ENCODE results near the gene KCNQ5.
A peak's percentile ranks its signal among the peaks of the same experiment; 100 is the strongest.

KCNQ5 gene

DNA sequence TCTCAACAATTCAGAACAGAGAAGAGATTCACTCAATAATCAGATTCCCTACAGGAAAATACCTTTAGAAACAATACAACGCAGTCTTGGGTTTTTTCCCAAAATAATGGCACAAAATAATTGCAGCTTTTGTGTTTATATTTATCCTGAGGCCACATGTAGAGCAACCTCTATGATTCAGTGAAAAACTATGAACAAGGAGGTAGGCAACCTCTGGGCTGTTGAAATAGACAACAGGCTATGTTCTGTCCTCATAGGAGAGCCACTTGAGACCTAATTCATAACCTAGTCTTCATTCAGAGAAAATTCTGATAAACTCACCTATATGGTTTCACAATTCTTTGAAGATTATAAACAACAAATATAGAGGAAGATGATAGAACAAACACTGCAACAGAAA is 485.2 kb downstream of the KCNQ5 start:
- ATAC-seq: no peak
- Mint-ChIP-seq H3K4me1 (no peaks in the 10 kb centered on the region), H3K27ac (no peak overlapping the region), H3K27me3 (no peaks in the 10 kb centered on the region), H3K9me3 (peaks cover 5% of the 10 kb centered on the region), H3K36me3 (peaks cover 24% of the 10 kb centered on the region), H3K4me3 (no peak overlapping the region)

- no peak for ATAC-seq
- Mint-ChIP-seq H3K9me3 (no peaks in the 10 kb centered on the region), H3K4me1 (no peaks in the 10 kb centered on the region), H3K27ac (no peak overlapping the region), H3K27me3 (no peaks in the 10 kb centered on the region), H3K36me3 (peaks cover 26% of the 10 kb centered on the region), H3K4me3 (no peak overlapping the region)
Observed at GRCh38 chr6:73108949-73109348, 487.1 kb downstream of the KCNQ5 start.

GRCh38 chr6:73109659-73110058 is 487.8 kb downstream of the KCNQ5 start:
- no peaks in the 10 kb centered on the region for H3K9me3 Mint-ChIP-seq
- no peak overlapping the region for H3K27ac Mint-ChIP-seq
- no peak overlapping the region for H3K4me3 Mint-ChIP-seq
- no peaks in the 10 kb centered on the region for H3K27me3 Mint-ChIP-seq
- ATAC-seq: no peak
- no peaks in the 10 kb centered on the region for H3K4me1 Mint-ChIP-seq
- peaks cover 26% of the 10 kb centered on the region for H3K36me3 Mint-ChIP-seq

DNA sequence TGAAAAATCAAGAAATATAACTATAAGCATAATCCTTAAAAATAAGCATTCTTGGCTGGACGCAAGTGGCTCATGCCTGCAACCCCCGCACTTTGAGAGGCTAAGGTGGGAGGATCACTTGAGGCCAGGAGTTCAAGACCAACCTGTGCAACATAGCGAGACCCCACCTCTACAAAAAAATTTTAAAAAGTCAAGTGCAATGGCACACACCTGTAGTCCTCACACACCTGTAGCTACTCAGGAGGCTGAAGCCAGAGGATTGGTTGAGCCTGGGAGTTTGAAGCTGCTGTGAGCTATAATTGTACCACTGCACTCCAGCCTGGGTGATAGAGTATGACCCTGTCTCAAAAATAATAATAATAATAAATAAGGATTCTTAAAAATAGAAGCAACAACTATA is 494.5 kb downstream of the KCNQ5 start:
- no peaks in the 10 kb centered on the region for H3K4me1 Mint-ChIP-seq
- H3K27ac Mint-ChIP-seq: no peak overlapping the region
- ATAC-seq: no peak
- H3K4me3 Mint-ChIP-seq: no peak overlapping the region
- H3K27me3 Mint-ChIP-seq: no peaks in the 10 kb centered on the region
- H3K9me3 Mint-ChIP-seq: no peaks in the 10 kb centered on the region
- peaks cover 43% of the 10 kb centered on the region for H3K36me3 Mint-ChIP-seq

DNA sequence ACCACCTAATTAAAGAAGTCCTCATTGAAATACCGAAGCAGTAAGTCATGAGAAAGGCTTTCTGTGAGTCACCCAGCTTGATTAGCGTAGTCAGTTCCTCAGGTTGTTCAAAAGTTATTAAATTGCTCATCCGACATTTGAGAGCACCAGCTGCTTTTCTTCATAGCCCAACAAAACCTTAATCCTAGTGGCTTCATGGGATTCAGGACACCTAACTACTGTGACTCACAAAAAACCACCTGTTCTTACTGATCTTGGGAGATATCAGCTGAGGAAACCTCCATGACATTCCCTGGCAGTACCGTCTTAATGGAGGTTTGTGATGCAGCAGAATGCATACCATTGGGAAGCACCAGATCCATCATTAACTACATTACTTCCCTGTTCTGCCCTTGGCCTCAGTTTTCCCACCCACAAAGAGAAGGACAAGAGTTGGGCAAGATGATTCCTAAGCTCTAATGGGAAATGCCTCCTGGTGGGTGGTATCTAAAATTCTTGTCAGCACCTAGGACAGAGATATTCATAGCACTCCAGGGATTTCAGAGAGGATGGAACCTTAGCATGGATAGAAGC is 499.6 kb downstream of the KCNQ5 start:
- no peaks in the 10 kb centered on the region for H3K9me3 Mint-ChIP-seq
- no peaks in the 10 kb centered on the region for H3K27me3 Mint-ChIP-seq
- ATAC-seq: no peak
- H3K4me1 Mint-ChIP-seq: no peaks in the 10 kb centered on the region
- H3K4me3 Mint-ChIP-seq: no peak overlapping the region
- no peak overlapping the region for H3K27ac Mint-ChIP-seq
- peaks cover 36% of the 10 kb centered on the region for H3K36me3 Mint-ChIP-seq

DNA sequence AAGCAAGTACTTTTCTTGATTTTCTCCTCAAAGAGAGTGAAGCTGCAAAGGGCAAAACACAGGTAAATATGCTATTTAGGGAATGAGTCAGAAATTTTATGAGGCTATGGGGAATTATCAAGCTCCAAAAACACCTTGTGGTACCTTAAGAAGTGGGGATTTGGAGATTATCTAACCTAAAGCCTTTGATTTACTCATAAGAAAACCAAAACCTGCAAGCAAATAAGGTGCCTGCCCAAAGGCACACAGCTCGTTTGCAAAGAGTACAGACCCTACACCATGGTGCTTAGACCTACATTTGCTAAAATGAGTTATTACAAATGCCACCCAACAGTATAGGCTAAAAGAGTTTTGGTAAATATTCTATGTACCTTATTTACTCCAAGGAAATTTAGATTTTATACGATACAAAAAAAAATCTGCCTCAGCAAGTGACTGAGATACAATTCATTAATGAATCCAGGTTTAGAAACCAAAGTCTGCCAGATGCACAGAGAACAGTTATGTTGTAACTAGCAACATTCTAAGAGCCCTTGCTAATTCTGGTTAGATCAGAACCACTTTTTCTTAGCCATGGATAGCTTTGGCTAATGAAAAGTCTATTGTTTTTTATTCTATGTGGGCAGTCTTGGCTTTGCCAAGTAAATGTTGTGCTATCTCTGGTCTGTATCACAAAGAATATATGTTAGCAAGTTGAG is 501.9 kb downstream of the KCNQ5 start:
- Mint-ChIP-seq H3K36me3 (peaks cover 30% of the 10 kb centered on the region), H3K9me3 (no peaks in the 10 kb centered on the region), H3K27me3 (no peaks in the 10 kb centered on the region), H3K4me1 (no peaks in the 10 kb centered on the region), H3K27ac (no peak overlapping the region), H3K4me3 (no peak overlapping the region)
- ATAC-seq: no peak

DNA sequence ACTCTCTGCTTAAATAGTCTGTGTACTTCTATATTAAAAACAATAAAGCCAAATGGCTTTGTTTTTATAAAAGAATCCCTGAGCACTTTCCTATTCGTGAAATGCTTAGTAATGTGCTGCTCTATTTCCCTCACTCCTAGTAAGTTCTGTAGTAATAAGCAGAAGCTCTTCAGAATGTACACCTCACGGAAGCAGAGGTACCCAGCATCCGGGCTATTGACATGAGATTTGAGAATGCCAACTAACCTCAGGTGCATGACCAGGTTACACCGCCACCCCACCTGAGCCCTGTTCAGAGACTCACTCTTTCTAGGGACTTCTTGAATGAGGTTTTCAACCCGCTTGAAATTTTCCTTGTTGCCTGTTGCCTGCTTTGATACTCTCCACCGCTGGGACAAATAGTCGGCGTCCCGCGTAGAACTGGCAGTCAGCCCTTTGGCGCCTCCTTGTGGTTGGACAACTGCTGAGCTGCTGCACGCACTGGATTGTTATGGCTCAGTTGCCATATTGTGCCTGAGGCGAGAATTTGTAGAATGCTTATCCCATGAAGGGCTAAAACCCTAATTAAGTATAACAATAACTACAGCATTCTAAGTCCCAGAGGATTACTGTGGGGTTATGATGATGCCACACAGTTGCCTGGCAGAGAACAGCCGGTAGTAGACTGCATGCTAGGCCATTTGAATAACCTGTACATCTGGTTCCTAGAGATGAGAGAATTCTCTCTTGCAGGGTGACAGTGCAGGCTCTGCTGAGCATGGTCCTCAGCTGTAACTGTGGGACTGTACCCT is 508.0 kb downstream of the KCNQ5 start:
- peak; percentile 93 for ATAC-seq
- Mint-ChIP-seq H3K27me3 (no peaks in the 10 kb centered on the region), H3K4me3 (peak overlapping the region; percentile 59), H3K36me3 (peaks cover 16% of the 10 kb centered on the region), H3K27ac (no peak overlapping the region), H3K9me3 (no peaks in the 10 kb centered on the region), H3K4me1 (peaks cover 6% of the 10 kb centered on the region)

DNA sequence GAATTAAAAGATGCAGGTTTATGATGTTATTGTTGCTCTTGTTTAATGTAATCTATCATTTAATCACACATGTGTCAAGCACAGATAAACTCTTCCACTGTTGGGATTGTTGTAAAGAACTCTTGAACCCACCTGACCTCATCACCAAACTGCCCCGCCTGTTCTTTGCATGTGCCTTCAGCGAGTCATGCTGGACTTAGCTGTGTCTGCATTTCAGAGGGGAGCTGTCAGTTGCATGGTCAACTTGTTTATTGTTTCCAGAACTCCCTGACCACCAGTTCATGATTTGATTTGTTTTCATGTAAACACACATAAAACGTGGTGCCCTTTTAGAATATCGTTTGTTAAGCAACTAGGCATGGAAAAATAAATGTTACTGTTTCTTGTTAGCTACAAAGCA is 509.8 kb downstream of the KCNQ5 start:
- ATAC-seq: no peak
- H3K36me3 Mint-ChIP-seq: peaks cover 25% of the 10 kb centered on the region
- peaks cover 6% of the 10 kb centered on the region for H3K4me1 Mint-ChIP-seq
- no peaks in the 10 kb centered on the region for H3K27me3 Mint-ChIP-seq
- no peaks in the 10 kb centered on the region for H3K9me3 Mint-ChIP-seq
- no peak overlapping the region for H3K27ac Mint-ChIP-seq
- no peak overlapping the region for H3K4me3 Mint-ChIP-seq

GRCh38 chr6:73134588-73134987 is 512.7 kb downstream of the KCNQ5 start:
- H3K27me3 Mint-ChIP-seq: no peaks in the 10 kb centered on the region
- no peak overlapping the region for H3K27ac Mint-ChIP-seq
- H3K4me3 Mint-ChIP-seq: no peak overlapping the region
- peak; percentile 51 for ATAC-seq
- peaks cover 35% of the 10 kb centered on the region for H3K36me3 Mint-ChIP-seq
- H3K4me1 Mint-ChIP-seq: peaks cover 6% of the 10 kb centered on the region
- no peaks in the 10 kb centered on the region for H3K9me3 Mint-ChIP-seq

DNA sequence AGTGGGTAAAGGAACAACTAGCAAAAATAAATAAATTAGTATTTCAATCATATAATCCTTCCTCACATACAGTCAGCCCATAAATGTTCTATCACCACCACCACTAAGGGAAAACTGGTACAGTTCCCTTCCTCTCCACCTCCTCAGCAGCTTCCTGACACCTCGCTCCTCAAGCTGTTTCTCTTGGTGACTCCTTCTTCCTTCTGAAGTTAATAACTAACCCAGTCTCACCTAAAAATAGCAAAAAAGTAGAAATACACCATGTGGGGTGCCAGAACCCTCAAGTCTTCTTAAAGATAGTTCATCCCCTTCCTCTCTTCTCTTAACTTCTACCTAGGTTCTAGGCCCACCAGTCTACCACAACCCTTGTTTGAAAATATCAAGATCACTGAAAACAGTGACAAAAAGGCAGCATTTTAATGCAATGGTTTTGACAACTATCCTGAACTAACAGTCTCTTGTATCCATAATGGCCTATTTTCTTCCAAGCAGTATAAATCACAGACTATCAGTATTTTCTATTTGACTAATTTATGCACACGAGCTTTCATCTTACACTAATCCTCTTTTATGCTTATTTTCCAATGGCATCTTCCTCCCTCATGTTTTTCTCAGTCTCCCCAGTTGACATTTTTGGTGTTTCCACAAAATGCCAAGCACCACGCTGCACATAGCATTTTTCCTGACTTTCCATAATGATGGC is 518.0 kb downstream of the KCNQ5 start:
- no peak overlapping the region for H3K4me3 Mint-ChIP-seq
- H3K27ac Mint-ChIP-seq: no peak overlapping the region
- H3K36me3 Mint-ChIP-seq: peaks cover 43% of the 10 kb centered on the region
- H3K9me3 Mint-ChIP-seq: no peaks in the 10 kb centered on the region
- H3K4me1 Mint-ChIP-seq: no peaks in the 10 kb centered on the region
- H3K27me3 Mint-ChIP-seq: no peaks in the 10 kb centered on the region
- ATAC-seq: no peak

DNA sequence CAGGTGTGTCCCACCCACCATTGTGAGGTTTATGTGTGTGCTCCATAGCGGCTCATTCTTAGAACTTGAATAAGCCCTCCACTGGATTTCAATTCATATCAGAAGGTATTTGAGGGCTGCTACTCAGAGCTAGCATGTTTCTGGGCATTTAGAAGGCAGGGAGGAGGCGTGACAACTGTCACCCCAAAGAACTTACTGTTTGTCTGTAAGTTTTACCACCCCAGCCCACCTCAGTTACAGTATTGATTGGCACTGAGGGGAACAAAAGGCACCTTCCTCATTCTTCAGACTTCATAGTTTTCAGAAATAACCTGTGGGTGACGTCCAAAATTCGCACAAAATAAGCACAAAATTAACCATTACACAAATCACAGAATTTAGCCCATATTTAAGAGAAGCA is 521.7 kb downstream of the KCNQ5 start:
- H3K36me3 Mint-ChIP-seq: peaks cover 39% of the 10 kb centered on the region
- no peaks in the 10 kb centered on the region for H3K27me3 Mint-ChIP-seq
- H3K9me3 Mint-ChIP-seq: peaks cover 4% of the 10 kb centered on the region
- no peak for ATAC-seq
- no peak overlapping the region for H3K27ac Mint-ChIP-seq
- H3K4me1 Mint-ChIP-seq: peaks cover 7% of the 10 kb centered on the region
- H3K4me3 Mint-ChIP-seq: no peak overlapping the region

GRCh38 chr6:73144516-73144915 is 522.7 kb downstream of the KCNQ5 start:
- Mint-ChIP-seq H3K9me3 (peaks cover 4% of the 10 kb centered on the region), H3K4me3 (no peak overlapping the region), H3K36me3 (peaks cover 38% of the 10 kb centered on the region), H3K27me3 (no peaks in the 10 kb centered on the region), H3K4me1 (peaks cover 7% of the 10 kb centered on the region), H3K27ac (no peak overlapping the region)
- no peak for ATAC-seq

DNA sequence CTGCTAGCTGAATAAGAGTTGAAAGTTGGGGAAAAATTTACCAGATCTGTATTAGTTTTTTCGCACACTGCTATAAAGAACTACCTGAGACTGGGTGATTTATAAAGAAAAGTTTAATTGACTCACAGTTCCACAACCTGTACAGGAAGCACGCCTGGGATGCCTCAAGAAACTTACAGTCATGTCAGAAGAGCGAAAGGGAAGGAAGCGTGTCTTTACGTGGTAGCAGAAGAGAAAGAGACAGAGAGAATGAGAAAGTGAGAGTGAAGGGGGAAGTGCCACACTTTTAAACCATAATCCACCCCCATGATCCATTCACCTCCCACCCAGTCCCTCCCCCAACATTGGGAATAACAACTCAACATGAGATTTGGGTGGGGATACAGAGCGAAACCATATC is 523.8 kb downstream of the KCNQ5 start:
- H3K36me3 Mint-ChIP-seq: peaks cover 34% of the 10 kb centered on the region
- H3K27ac Mint-ChIP-seq: no peak overlapping the region
- peaks cover 7% of the 10 kb centered on the region for H3K4me1 Mint-ChIP-seq
- peak; percentile 74 for ATAC-seq
- no peaks in the 10 kb centered on the region for H3K27me3 Mint-ChIP-seq
- no peak overlapping the region for H3K4me3 Mint-ChIP-seq
- peaks cover 4% of the 10 kb centered on the region for H3K9me3 Mint-ChIP-seq

- Mint-ChIP-seq H3K4me3 (no peak overlapping the region), H3K36me3 (peaks cover 25% of the 10 kb centered on the region), H3K9me3 (peaks cover 2% of the 10 kb centered on the region), H3K27me3 (no peaks in the 10 kb centered on the region), H3K27ac (no peak overlapping the region), H3K4me1 (peaks cover 15% of the 10 kb centered on the region)
- ATAC-seq: no peak
Observed at GRCh38 chr6:73151732-73152131, 529.9 kb downstream of the KCNQ5 start.

GRCh38 chr6:73152556-73152955 is 530.7 kb downstream of the KCNQ5 start:
- Mint-ChIP-seq H3K4me3 (no peak overlapping the region), H3K9me3 (peaks cover 9% of the 10 kb centered on the region), H3K4me1 (peaks cover 15% of the 10 kb centered on the region), H3K27ac (no peak overlapping the region), H3K36me3 (peaks cover 33% of the 10 kb centered on the region), H3K27me3 (no peaks in the 10 kb centered on the region)
- ATAC-seq: no peak

Data from stimulated activated memory B cell treated with anti-CD40 and anti-IgM and Interleukin-4, amounts not matched to agents 10 μg/mL and 1 μg/mL and 100 μg/mL, for 72 hours (primary cell).